Left ventricle myocardium superior (tissue), 1 donor: ENCODE results near the gene ZNF730. TPM values are rescaled to one million over a fixed set of nuclear protein-coding genes. Genes with fewer than 3 reads are reported as not detected.
"Not testable (repeated sequence)": the region's sequence is repeated elsewhere in the genome, so short reads cannot be mapped to it uniquely, and the experiment has no call there.

ENCODE experiments used
- ATAC-seq: fragments of 200-7000 bp; cut with Tn5 transposase; one replicate; pipeline ENCODE4 v1.9.1; 2020; ENCODE audit warnings: mild to moderate bottlenecking, moderate library complexity
- DNase-seq: peaks from one replicate; pipeline ENCODE4 v3.0.0-alpha.2; 2020
- intact Hi-C: fragments of 100-400 bp; cut with micrococcal nuclease; formaldehyde crosslinking; loops from one replicate; pipeline ENCODE4 v1.11.0; 2022
- long read RNA-seq: library from polyadenylated mRNA; unstranded; transcript quantifications from one replicate; pipeline ENCODE4 v2.0.0, GENCODE V29; 2021
- total RNA-seq: library from RNA; stranded (reverse); fragmentation: NEBNext Ultra II Directional; extraction: Animal tissue kit (Norgen Biotek cat#: 25700); gene quantifications from one replicate; pipeline ENCODE4 v1.2.1, GENCODE V29; 2021
- donor health status: DM: no; HTN: yes; CAD: no; lungs with severe emphysema.

ZNF730 gene
- total RNA-seq = not detected
- long read RNA-seq = 0 reads

DNA sequence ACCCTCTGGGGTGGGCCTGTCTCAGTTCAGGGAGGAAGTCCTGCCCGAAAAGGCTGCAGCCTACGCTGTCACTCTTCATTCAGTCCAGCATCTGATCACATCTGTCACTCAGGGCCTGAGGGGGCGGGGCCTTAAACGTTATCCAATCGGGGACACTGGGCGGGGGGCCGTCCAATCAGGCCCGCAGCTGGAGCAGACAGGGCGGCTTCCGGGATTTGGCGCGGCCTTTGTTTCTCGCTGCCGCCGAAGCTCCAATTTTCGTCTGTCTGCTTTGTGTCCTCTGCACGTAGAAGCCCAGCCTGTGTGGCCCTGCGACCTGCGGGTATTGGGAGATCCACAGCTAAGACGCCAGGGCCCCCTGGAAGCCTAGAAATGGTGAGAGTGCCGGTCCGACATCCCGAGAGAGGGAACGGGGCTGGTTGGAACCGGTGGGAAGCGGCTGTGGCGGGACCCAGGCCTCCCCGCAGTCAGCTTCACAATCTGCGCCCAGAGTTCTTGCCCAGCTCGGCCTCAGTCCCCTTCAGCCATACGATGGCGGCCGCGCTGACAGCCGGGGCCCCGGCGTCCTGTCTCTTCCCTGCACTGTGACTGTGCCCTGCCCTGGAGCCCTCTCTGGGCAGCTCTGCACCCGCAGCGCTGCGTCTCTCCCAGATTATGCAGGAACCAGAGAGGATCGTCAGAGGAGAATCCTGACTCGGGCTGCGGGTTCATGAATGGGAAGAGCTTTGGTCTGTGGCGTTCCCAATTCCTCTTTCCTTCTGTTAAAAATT, at the start of gene ZNF730:
ZNF730 (plus strand) TSS at position 224 of the 770 bp plus-strand sequence; CDS start at position 373, 149 bp downstream.
- intact Hi-C loops = no loop called here
- ATAC-seq = peak; percentile 95

DNA sequence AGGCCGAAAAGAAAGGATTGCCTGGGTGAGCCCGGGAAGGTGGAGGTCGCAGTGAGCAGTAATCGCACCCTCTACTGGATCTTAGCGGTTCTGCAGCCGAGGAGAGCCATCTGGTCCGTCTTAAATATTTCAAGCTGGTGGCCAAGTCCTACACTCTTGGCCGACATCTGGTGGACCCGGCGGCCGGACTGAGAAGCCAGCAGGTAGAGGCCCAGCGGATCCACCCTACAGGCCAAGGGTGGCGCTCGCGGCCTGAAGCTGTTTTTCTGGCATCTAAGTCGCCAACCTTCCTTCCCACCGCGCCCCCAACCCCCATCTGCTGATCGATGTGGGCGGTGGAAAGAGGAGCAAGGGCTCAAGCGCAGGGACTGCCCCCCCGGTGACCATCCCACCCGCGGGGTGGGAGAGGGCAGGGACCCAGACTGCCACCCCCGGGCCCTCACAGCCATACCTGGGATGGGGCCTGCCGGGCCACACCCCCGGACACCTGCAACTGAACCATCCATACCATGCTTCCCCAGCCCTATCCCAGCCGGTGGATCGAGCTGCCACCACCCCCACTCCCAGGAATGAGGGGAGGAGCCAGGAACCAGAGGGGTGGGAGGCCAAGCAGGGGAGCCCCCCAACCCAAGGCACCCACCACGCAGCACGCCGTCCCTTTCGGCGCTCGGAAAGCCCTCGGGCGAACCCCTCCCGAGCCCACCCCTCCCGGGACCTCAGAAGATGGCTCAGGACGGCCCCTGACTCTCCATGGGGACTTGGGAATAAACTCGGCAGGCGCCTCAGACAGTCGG, 46.3 kb upstream of the ZNF730 start:
- intact Hi-C loops = no loop called here
- DNase-seq = peak; percentile 37
- ATAC-seq = peak; percentile 75

More for the DNA sequence above, at the start of gene ZNF730:
- DNase-seq = peak; percentile 54

DNA sequence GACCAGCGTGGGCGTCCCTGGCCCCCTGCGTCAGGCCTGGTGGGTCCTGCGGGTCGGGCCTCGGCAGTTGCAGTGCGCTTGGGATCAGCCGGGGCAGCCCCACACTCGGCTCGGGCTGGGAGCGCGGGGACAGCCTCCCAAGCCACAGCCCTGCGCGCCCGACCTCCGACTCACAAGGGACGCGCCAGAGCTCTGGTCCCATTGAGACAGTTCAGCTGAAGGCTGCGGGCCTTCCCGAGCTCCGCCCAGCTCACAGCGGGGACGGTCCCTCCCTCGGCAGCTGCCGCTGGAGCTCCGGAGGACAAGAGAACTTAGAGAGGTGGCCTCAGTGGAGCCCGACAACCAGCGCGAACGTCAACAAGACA, 45.7 kb upstream of the ZNF730 start:
- intact Hi-C loops = no loop called here
- ATAC-seq (peak; percentile 79), DNase-seq (peak; percentile 54)

DNA sequence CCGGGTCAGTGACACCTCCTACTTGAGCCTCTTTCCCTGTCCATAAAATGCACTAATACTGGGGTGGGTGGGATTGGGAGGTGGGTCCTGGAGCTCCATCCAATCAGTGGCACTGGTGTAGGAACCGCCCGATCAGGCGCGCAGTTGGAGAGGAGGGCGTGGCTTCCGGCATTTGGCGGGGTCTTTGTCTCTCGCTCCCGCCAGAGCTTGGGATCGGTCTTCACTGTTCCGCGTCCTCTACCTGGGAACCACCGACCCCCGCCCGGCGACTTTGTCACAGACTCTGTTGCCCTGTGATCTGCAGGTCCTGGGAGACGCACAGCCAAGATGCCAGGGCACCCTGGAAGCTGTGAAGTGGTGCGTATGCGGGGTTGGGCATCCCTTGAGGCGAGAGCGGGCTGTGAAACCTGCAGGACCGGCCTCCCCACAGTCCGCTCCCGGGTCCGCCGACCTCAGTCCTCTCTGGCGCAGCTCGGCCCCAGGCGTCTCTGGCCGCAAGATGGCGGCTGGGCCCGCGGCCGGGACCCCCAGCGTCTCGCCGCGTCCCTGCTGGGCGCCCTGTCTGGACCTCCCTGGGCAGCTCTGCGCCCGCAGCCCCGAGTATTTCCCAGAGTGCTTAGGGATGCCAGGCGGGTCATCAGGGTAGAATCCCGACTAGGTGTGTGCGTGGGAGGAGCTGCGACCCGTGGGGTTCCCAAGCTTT, 41.6 kb upstream of the ZNF730 start:
- intact Hi-C loops = no loop called here
- peak; percentile 88 for ATAC-seq
- DNase-seq = peak; percentile 71

DNA sequence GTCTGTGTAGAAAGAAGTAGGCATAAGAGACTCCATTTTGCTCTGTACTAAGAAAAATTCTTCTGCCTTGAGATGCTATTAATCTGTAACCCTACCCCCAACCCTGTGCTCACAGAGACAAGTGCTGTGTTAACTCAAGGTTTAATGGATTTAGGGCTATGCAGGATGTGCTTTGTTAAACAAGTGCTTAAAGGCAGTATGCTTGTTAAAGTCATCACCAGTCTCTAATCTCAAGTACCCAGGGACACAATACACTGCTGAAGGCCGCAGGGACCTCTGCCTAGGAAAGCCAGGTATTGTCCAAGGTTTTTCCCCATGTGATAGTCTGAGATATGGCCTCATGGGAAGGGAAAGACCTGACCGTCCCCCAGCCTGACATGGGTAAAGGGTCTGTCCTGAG, 39.0 kb upstream of the ZNF730 start:
- DNase-seq, ATAC-seq, intact Hi-C loops: not testable (repeated sequence)

DNA sequence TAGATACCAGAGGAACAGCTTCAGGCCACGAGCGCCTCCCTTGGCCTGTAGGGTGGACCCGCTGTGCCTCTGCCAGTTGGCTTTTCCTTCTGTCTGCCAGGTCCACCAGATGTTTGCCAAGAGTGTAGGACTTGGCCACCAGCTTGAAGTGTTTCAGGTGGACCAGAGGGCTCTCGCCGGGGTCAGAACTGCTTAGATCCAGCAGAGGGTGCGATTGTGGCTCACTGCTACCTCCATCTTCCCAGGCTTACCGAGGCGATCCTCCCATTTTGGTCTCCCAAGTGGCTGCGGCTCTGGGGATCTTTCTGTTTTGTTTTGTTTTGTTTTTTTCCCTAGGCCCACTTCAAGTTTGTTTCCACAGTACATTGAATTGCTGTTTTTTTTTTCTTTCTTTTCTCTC, 23.0 kb upstream of the ZNF730 start:
- DNase-seq (no peak), ATAC-seq (no peak)

DNA sequence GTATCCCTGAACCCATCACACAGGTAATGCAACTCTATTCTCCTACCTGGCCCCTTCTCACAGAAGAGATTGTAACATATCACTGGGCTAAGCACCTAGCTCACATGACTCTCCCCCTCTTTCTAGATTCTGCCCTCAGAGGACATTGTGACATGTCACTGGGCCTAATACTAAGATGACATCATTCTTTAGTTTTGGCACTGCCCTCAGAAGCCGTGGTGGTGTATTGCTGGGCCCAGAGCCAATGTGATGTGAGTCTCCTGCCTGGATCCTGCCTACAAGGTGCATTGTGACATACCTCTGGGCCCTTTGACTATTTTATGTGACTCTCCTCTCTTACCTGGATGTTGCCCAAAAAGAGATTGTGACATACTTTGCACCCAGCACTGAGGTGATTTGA, 21.4 kb upstream of the ZNF730 start:
- ATAC-seq (no peak), DNase-seq (no peak)
- intact Hi-C loops = no loop called here

More for the DNA sequence above, 23.0 kb upstream of the ZNF730 start:
- intact Hi-C loops = no loop called here

DNA sequence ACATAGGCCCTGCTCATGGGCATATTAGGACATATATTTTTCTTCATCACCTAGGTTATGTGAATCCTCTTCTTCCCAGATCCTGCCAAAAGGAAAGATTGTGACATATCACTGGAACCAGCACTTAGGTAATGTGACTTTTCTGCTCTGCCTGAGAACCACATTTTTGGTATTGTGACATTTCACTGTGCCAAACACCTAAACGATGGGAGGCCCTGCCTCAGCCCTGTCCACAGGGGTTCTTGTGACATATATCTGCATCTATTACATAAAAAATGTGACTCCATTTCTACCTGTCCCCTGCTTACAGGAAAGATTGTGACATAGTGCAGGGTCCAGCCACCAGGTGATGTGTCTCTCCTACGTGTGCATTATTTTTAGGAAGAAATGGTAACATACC, 18.5 kb upstream of the ZNF730 start:
- no peak for DNase-seq
- intact Hi-C loops = no loop called here
- no peak for ATAC-seq

DNA sequence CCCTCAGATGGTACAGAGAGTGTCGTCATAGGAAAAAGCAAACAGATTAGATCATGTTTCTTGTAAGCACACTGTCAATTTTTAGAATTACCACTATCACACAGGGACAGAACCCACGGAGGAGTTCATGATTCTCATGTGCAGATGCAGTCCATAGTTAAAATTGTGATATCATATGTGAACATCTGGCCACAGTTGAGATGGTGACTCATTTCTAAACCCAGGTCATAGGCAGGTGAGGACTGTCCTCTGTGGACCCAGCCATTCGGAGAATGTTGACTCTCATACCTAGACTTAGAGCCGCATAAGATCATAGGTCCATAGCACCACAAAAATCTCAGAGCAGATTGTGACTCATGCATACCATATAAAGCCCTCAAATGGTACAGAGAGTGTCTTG, 17.8 kb upstream of the ZNF730 start:
- no peak for ATAC-seq
- intact Hi-C loops = no loop called here
- DNase-seq = no peak

DNA sequence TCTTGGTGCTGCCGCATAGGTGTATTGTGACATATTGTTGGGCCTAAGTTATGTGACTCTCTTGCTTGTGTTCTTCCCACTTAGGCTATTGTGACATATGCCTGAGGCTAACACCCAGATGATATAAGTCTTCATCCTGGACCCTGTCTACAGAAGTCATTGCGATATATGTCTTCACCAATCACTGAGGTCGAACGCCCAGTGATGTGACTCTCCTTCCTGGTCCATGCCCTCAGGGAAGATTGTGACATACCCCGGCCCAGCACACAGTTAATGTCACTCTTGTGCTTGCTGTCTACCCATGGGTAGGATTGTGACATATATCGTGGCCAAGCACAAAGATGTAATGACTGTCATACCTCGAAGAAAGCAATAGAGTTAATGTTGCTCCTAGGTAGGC, 16.9 kb upstream of the ZNF730 start:
- ATAC-seq (no peak), DNase-seq (no peak)
- intact Hi-C loops = no loop called here

DNA sequence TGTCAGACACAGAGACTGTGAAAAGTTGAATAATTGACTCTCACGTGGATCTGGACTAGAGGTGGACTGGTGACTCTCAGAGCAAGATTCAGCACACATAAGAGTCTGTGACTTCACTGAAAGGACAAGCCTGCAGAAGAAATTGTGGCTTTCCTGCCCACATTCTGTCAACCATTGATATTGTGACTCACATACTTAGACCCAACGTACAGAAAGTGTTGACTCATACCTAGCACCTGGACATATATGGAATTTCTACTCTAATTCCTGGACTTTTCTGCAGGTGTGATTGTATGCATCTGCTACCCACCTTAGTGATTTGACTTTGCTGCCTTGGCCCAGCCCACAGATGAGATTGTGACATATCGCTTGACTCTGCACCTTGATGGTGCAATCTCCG, 15.6 kb upstream of the ZNF730 start:
- intact Hi-C loops = no loop called here
- no peak for DNase-seq
- no peak for ATAC-seq

DNA sequence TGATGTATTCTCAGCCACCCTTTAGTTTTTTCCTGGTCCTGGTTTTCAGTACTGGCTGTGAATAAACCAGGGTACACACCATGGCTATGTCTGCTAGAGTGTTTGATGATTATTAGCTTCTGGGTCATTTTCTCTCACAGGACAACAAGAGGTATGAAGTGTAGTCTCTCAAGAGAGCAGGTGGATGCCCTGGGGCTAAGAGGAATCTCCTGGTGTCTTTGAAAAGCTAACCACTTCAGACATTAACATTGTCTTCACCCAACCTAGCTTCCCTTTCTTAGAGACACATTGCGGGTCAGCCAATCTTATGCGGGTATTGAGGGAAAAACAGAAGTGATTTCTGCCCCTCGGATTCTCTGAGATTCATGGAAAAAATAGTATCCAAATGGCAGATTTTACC, 1.6 kb downstream of the ZNF730 start:
- ATAC-seq = no peak
- DNase-seq = no peak
- intact Hi-C loops = no loop called here

DNA sequence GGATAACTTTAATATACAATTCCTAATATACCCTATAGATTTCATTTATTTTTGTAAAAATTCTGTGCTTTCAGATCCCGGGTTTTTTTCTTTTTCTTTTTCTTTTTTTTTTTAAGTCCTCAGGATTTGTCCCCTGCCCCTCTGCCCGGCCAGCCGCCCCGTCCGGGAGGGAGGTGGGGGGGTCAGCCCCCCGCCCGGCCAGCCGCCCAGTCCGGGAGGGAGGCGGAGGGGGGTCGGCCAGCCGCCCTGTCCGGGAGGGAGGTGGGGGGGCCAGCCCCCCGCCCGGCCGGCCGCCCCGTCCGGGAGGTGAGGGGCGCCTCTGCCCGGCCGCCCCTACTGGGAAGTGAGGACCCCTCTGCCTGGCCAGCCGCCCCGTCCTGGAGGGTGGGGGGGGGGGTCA, 17.4 kb downstream of the ZNF730 start:
- intact Hi-C loops, DNase-seq, ATAC-seq: not testable (repeated sequence)

DNA sequence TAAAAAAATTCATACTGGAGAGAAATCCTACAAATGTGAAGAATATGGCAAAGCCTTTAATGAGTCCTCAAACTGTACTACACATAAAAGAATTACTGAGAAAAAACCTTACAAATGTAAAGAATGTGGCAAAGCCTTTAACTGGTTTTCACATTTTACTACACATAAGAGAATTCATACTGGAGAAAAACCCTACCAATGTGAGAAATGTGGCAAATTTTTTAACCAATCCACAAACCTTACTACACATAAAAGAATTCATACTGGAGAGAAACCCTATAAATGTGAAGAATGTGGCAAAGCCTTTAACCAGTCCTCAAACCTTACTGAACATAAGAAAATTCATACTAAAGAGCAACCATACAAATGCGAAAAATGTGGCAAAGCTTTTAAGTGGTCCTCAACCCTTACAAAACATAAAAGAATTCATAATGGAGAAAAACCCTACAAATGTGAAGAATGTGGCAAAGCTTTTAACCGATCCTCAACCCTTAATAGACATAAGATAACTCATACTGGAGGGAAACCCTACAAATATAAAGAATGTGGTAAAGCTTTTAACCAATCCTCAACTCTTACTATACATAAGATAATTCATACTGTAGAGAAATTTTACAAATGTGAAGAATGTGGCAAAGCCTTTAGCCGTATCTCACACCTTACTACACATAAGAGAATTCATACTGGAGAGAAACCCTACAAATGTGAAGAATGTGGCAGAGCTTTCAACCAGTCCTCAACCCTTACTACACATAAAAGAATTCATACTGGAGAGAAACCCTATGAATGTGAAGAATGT, 29.0 kb downstream of the ZNF730 start:
- no peak for DNase-seq
- ATAC-seq = no peak
- intact Hi-C loops = no loop called here

DNA sequence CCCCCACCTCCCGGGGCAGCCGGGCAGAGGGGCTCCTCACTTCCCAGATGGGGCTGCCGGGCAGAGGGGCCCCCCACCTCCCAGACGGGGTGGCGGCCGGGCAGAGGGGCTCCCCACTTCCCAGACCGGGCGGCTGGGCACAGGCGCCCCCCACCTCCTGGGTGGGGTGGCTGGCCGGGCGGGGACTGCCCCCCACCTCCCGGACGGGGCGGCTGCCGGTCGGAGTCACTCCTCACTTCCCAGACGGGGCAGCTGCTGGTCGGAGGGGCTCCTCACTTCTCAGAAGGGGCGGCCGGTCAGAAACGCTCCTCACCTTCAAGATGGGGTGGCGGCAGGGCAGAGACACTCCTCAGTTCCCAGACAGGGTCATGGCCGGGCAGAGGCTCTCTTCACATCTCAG, 43.9 kb downstream of the ZNF730 start:
- intact Hi-C loops = no loop called here
- ATAC-seq (no peak), DNase-seq (no peak)

DNA sequence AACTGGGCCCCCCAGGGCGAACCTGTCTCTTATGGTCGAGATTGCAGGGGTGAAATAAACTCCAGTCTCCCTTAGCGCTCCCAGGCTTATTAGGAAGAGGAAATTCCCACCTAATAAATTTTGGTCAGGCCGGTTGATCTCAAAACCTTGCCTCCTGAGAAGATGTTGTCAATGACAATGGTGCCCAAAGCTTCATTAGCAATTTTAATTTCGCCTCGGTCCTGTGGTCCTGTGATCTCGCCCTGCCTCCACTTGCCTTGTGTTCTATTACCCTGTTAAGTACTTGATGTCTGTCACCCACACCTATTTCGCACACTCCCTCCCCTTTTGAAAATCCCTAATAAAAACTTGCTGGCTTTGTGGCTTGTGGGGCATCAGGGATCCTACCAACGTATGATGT, 51.5 kb downstream of the ZNF730 start:
- intact Hi-C loops, ATAC-seq, DNase-seq: not testable (repeated sequence)

DNA sequence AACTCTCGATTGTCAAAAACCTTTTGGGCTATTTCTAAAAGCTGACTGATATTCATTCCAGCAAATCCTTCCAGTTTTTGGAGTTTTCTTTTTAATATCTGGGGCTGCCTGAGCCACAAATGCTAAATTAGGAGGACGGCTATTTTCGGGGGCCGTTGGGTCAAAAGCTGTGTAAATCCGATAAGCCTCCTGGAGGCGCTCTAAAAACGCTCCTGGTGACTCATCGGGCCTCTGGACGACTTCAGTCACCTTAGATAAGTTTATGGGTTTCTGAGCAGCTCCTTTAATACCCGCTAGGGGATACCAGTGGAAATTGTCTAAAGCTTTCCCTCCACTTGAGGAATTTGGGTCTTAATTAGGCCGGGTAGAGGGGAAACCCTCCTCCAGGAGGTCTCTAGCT, 66.4 kb downstream of the ZNF730 start:
- intact Hi-C loops = no loop called here
- ATAC-seq = no peak
- no peak for DNase-seq

DNA sequence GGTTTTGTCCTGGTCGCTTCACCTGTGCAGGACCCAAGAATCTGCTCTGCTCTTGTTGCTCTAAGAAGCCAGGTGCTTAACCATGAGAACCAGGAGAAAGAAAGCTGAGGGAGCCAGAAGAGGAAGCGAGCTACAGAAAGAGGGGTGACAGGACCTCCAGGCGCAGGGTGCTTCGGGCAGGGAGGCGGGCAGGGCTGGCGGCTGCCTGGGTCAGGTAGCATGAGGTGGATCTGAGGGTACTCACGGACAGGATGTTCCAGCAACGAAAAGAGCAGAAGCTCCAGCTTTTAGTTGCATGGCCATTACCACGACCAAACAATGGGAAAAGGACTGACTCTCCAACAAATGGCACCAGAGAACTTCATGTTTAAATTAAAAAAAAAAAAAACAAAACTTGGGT, 73.5 kb downstream of the ZNF730 start:
- DNase-seq (no peak), ATAC-seq (no peak)
- intact Hi-C loops = no loop called here
